HG02884 (cell line): ENCODE results near the gene TMEM267.
"Not testable (repeated sequence)": the region's sequence is repeated elsewhere in the genome, so short reads cannot be mapped to it uniquely, and the experiment has no call there.

ENCODE experiments used
- ATAC-seq: cut with Tn5 transposase; IDR thresholded peaks from one replicate; pipeline ENCODE4 v1.9.1; 2021; ENCODE audit warnings: mild to moderate bottlenecking, moderate library complexity; ENCODE audit not compliant: unreplicated experiment

The TMEM267 gene

GRCh38 chr5:43461066-43461465 lies 22.6 kb downstream of the TMEM267 start:
- no peak for ATAC-seq

GRCh38 chr5:43456556-43456955 lies 27.1 kb downstream of the TMEM267 start:
- no peak for ATAC-seq

GRCh38 chr5:43441575-43441974 lies 42.1 kb downstream of the TMEM267 start:
- not testable (repeated sequence) for ATAC-seq

GRCh38 chr5:43437062-43437660 lies 46.5 kb downstream of the TMEM267 start:
- ATAC-seq, result no peak

GRCh38 chr5:43433382-43433781 lies 50.3 kb downstream of the TMEM267 start:
- no peak for ATAC-seq

- ATAC-seq, result no peak
These were observed 50.9 kb downstream of the TMEM267 start for GRCh38 chr5:43432486-43433375.

GRCh38 chr5:43429706-43430105 lies 54.0 kb downstream of the TMEM267 start:
- ATAC-seq, result no peak

GRCh38 chr5:43429016-43429415 lies 54.6 kb downstream of the TMEM267 start:
- no peak for ATAC-seq

- ATAC-seq, result no peak
These were observed 56.4 kb downstream of the TMEM267 start for GRCh38 chr5:43427306-43427705.

GRCh38 chr5:43425983-43426382 lies 57.7 kb downstream of the TMEM267 start:
- no peak for ATAC-seq

GRCh38 chr5:43423086-43423485 lies 60.6 kb downstream of the TMEM267 start:
- ATAC-seq, result not testable (repeated sequence)

- no peak for ATAC-seq
These were observed 61.5 kb downstream of the TMEM267 start for GRCh38 chr5:43422143-43422542.

GRCh38 chr5:43421450-43422133 lies 62.1 kb downstream of the TMEM267 start:
- ATAC-seq, result no peak

- no peak for ATAC-seq
These were observed 63.4 kb downstream of the TMEM267 start for GRCh38 chr5:43420241-43420640.

GRCh38 chr5:43418561-43418960 lies 65.1 kb downstream of the TMEM267 start:
- ATAC-seq, result no peak

GRCh38 chr5:43416803-43417394 lies 66.8 kb downstream of the TMEM267 start:
- ATAC-seq, result no peak

- no peak for ATAC-seq
These were observed 67.5 kb downstream of the TMEM267 start for GRCh38 chr5:43415935-43416802.

GRCh38 chr5:43413966-43414365 lies 69.7 kb downstream of the TMEM267 start:
- ATAC-seq, result no peak

GRCh38 chr5:43412644-43413043 lies 71.0 kb downstream of the TMEM267 start:
- ATAC-seq, result no peak

- no peak for ATAC-seq
These were observed 71.5 kb downstream of the TMEM267 start, which contains the start of gene CCL28 for GRCh38 chr5:43412156-43412555. Gene CCL28, minus strand, starts transcription at chr5:43412391. Its CDS starts 75 bp downstream, at chr5:43412316.
